GM12878 (cell line): Measurements from ENCODE around the gene EGR1. TPM values are rescaled to one million over a fixed set of nuclear protein-coding genes. Genes with fewer than 3 reads are reported as not detected.

Source experiments
- CHD2 ChIP-seq: IDR thresholded peaks from 2 replicates; pipeline ENCODE4 v1.6.1; 2011; ENCODE audit warnings: low read depth, low read length, improper control_type of control experiment, borderline replicate concordance
- EGR1 ChIP-seq, 2 experiments: IDR thresholded peaks; 1 replicate in 1 of 2; 2 replicates in 1 of 2; pipeline ENCODE4 v1.6.1; 2011 to 2012; ENCODE audit warnings: low read depth in 2 of 2, low read length in 2 of 2, borderline replicate concordance in 1 of 2, mild to moderate bottlenecking in 1 of 2, moderate library complexity in 1 of 2
- ELK1 ChIP-seq: IDR thresholded peaks from 2 replicates; pipeline ENCODE4 v1.6.1; 2012; ENCODE audit warnings: low read depth, low read length, improper control_type of control experiment
- JUND ChIP-seq: IDR thresholded peaks from 2 replicates; pipeline ENCODE4 v1.6.1; 2012; ENCODE audit warnings: low read depth, mild to moderate bottlenecking, low read length, improper control_type of control experiment, moderate library complexity
- PBX3 ChIP-seq: IDR thresholded peaks from 2 replicates; pipeline ENCODE4 v1.6.1; 2011; ENCODE audit warnings: mild to moderate bottlenecking, low read depth, low read length, moderate library complexity; ENCODE audit not compliant: insufficient replicate concordance
- RELB ChIP-seq: fragments of 450-650 bp; IDR thresholded peaks from 2 replicates; pipeline ENCODE4 v1.6.1; 2017; ENCODE audit warnings: low read depth, mild to moderate bottlenecking, moderate library complexity
- RUNX3 ChIP-seq: IDR thresholded peaks from 2 replicates; pipeline ENCODE4 v1.6.1; 2012; ENCODE audit warnings: low read length, inconsistent platforms
- SMAD5 ChIP-seq: IDR thresholded peaks from 2 replicates; pipeline ENCODE4 v1.6.1; 2016; ENCODE audit warnings: antibody characterized with exemption, low read depth
- SP1 ChIP-seq: IDR thresholded peaks from one replicate; pipeline ENCODE4 v1.6.1; 2011; ENCODE audit warnings: low read depth, low read length
- TCF12 ChIP-seq: IDR thresholded peaks from 2 replicates; pipeline ENCODE4 v1.6.1; 2011; ENCODE audit warnings: low read depth, mild to moderate bottlenecking, low read length
- TCF3 ChIP-seq: IDR thresholded peaks from 2 replicates; pipeline ENCODE4 v1.6.1; 2012; ENCODE audit warnings: low read depth, mild to moderate bottlenecking, low read length, borderline replicate concordance; ENCODE audit not compliant: insufficient read depth
- TCF7 ChIP-seq: IDR thresholded peaks from 2 replicates; pipeline ENCODE4 v1.6.1; 2014; ENCODE audit warnings: antibody characterized with exemption, borderline replicate concordance
- ZBED1 ChIP-seq: IDR thresholded peaks from 2 replicates; pipeline ENCODE4 v1.6.1; 2016; ENCODE audit warnings: borderline replicate concordance
- ZBTB11 ChIP-seq: fragments of 450-650 bp; formaldehyde crosslinking; IDR thresholded peaks from 2 replicates; pipeline ENCODE4 v1.5.0; 2022; ENCODE audit warnings: mild to moderate bottlenecking, missing genetic modification characterization
- ZNF592 ChIP-seq: fragments of 450-650 bp; IDR thresholded peaks from 2 replicates; pipeline ENCODE4 v1.6.1; 2017; ENCODE audit warnings: mild to moderate bottlenecking, moderate library complexity
- ZNF622 ChIP-seq: fragments of 450-650 bp; IDR thresholded peaks from 2 replicates; pipeline ENCODE4 v1.6.1; 2017; ENCODE audit warnings: mild to moderate bottlenecking, inconsistent platforms
- ZZZ3 ChIP-seq: IDR thresholded peaks from 2 replicates; pipeline ENCODE4 v1.6.1; 2011; ENCODE audit warnings: low read depth; ENCODE audit not compliant: control insufficient read depth, insufficient read length
- polyA plus RNA-seq, 11 experiments: library from polyadenylated mRNA; depleted of rRNA in 4 of 11; unstranded in 6 of 11; stranded (reverse) in 5 of 11; fragments of >200 nt; fragmentation: Nextera tagmentation in 4 of 11; fragmentation: Illumina TruSeq in 1 of 11; extraction: Ambion mirVana in 4 of 11; extraction: Trizol in 1 of 11; gene quantifications; 1 replicate in 1 of 11; 2 replicates in 10 of 11; pipeline versions ENCODE4 v1.2.1 to v1.2.3, GENCODE V29; 2011 to 2016; ENCODE audit warnings: inconsistent platforms in 2 of 11, missing spikeins in 2 of 11, low read depth in 1 of 11
- total RNA-seq, 4 experiments: library from RNA; depleted of rRNA in 3 of 4; stranded (reverse); fragments of >200 nt in 3 of 4; fragmentation: Illumina TruSeq in 1 of 4; extraction: Trizol in 1 of 4; gene quantifications; 2 replicates each; pipeline versions ENCODE4 v1.2.1 to v1.2.3, GENCODE V29; 2013 to 2021

Gene EGR1
- total and polyA plus RNA-seq, 10 of the 15 experiments (the other 5 are each of a cell fraction or from before 2014, with no cell fraction given), result 0.89 to 7.3 (median 2.5) TPM

- TF ChIP-seq RUNX3, result peak; percentile 52
- peak; percentile 98 for TF ChIP-seq TCF3
- TF ChIP-seq ZNF592, result no peak
- no peak for TF ChIP-seq ZNF622
- TF ChIP-seq JUND, result no peak
- peak; percentile 74; the same call in 1 of the 2 replicates for TF ChIP-seq ELK1
- TF ChIP-seq PBX3, result no peak
- no peak for TF ChIP-seq CHD2
- no peak for TF ChIP-seq ZBTB11 (CRISPR knock-in tag)
- no peak for TF ChIP-seq ZZZ3
- peak; percentile 37 for TF ChIP-seq SP1
- TF ChIP-seq TCF7, result no peak
- 0 out of 2 replicates have a peak, but pooled peaks have one; percentile 12 for TF ChIP-seq RELB
- peak; percentile 38 to 99 for TF ChIP-seq EGR1 (IDR thresholded peaks at IDR 0.05; ENCODE audit: borderline replicate concordance in 1 of 2, low read depth in 2 of 2, low read length in 2 of 2)
- no peak; the same call in 1 of the 2 replicates for TF ChIP-seq ZBED1
- no peak for TF ChIP-seq TCF12
- peak; percentile 70 for TF ChIP-seq SMAD5
Measured at GRCh38 chr5:138465261-138466124, at the start of gene EGR1 (continued).
